Neural progenitor cell (in vitro differentiated cells): Measurements from ENCODE around the gene NDFIP1. TPM values are rescaled to one million over a fixed set of nuclear protein-coding genes. Genes with fewer than 3 reads are reported as not detected.

Experiments
- DNase-seq: peaks from one replicate; pipeline ENCODE4 v3.0.0-alpha.2; 2016; ENCODE audit warnings: low spot score
- H2AFZ ChIP-seq: fragments of 200-600 bp; sonication (generic); replicated peaks from 2 replicates; pipeline ENCODE4 v1.6.1; 2016; ENCODE audit warnings: antibody characterized with exemption
- H3F3A ChIP-seq: fragments of 200-600 bp; sonication (generic); 2 replicates; pipeline ENCODE4 v1.6.1; 2016; ENCODE audit warnings: antibody characterized with exemption, low read depth
- H3K27ac ChIP-seq: fragments of 200-600 bp; sonication (generic); 2 replicates; pipeline ENCODE4 v1.5.1; 2016; ENCODE audit warnings: mild to moderate bottlenecking
- H3K27me3 ChIP-seq: fragments of 200-600 bp; sonication (generic); 2 replicates; pipeline ENCODE4 v1.6.1; 2016; ENCODE audit warnings: mild to moderate bottlenecking, moderate library complexity
- H3K36me3 ChIP-seq: fragments of 200-600 bp; sonication (generic); 2 replicates; pipeline ENCODE4 v1.5.1; 2016
- H3K4me1 ChIP-seq: fragments of 200-600 bp; sonication (generic); 2 replicates; pipeline ENCODE4 v1.6.1; 2016; ENCODE audit warnings: mixed run types
- H3K4me2 ChIP-seq: fragments of 200-600 bp; sonication (generic); 2 replicates; pipeline ENCODE4 v1.6.1; 2016
- H3K4me3 ChIP-seq: fragments of 200-600 bp; sonication (generic); 2 replicates; pipeline ENCODE4 v1.5.1; 2016
- H3K79me2 ChIP-seq: fragments of 200-600 bp; sonication (generic); 2 replicates; pipeline ENCODE4 v1.6.1; 2016; ENCODE audit warnings: low read depth
- H3K9ac ChIP-seq: fragments of 200-600 bp; sonication (generic); 2 replicates; pipeline ENCODE4 v1.6.1; 2016
- H3K9me3 ChIP-seq: fragments of 200-600 bp; sonication (generic); 2 replicates; pipeline ENCODE4 v1.5.1; 2016; ENCODE audit warnings: low read depth
- H4K20me1 ChIP-seq: fragments of 200-600 bp; sonication (generic); 2 replicates; pipeline ENCODE4 v1.6.1; 2016; ENCODE audit warnings: low read depth
- H3K27ac Mint-ChIP-seq: 3 replicates; pipeline ENCODE4 v1.8.0; 2021; ENCODE audit warnings: mixed read lengths
- H3K27me3 Mint-ChIP-seq: 2 replicates; pipeline ENCODE4 v1.8.0; 2022; ENCODE audit warnings: low read depth, mild to moderate bottlenecking, inconsistent platforms, moderate library complexity, mixed read lengths; ENCODE audit not compliant: insufficient read depth
- H3K36me3 Mint-ChIP-seq: 3 replicates; pipeline ENCODE4 v1.8.0; 2021; ENCODE audit warnings: mixed read lengths
- H3K4me1 Mint-ChIP-seq: 3 replicates; pipeline ENCODE4 v1.8.0; 2021; ENCODE audit warnings: mixed read lengths
- H3K4me3 Mint-ChIP-seq: 3 replicates; pipeline ENCODE4 v1.8.0; 2021; ENCODE audit warnings: mild to moderate bottlenecking, moderate library complexity, mixed read lengths
- H3K9me3 Mint-ChIP-seq: 3 replicates; pipeline ENCODE4 v1.8.0; 2020; ENCODE audit warnings: mixed read lengths
- CTCF ChIP-seq: fragments of 200-600 bp; sonication (generic); IDR thresholded peaks from 2 replicates; pipeline ENCODE4 v1.5.1; 2017; ENCODE audit warnings: antibody characterized with exemption, mild to moderate bottlenecking
- EZH2 ChIP-seq: fragments of 200-600 bp; sonication (generic); IDR thresholded peaks from 2 replicates; pipeline ENCODE4 v1.6.1; 2017; ENCODE audit warnings: antibody characterized with exemption, mild to moderate bottlenecking, moderate library complexity
- EZH2phosphoT487 ChIP-seq: fragments of 200-600 bp; sonication (generic); IDR thresholded peaks from 2 replicates; pipeline ENCODE4 v1.6.1; 2017; ENCODE audit warnings: antibody characterized with exemption
- total RNA-seq: library from RNA; depleted of rRNA; stranded (reverse); fragments of >200 nt; gene quantifications from 2 replicates; pipeline ENCODE4 v1.2.3, GENCODE V29; 2015; ENCODE audit warnings: low replicate concordance

The NDFIP1 gene
- total RNA-seq, 1 donor from 2014 or later = 39.4 TPM

- no peak overlapping the region for H3K27ac Mint-ChIP-seq
- Histone ChIP-seq H3K79me2 (no peaks in the 10 kb centered on the region), H3K4me2 (no peak overlapping the region), H3K36me3 (no peaks in the 10 kb centered on the region), H3F3A (no peaks in the 10 kb centered on the region), H3K9ac (no peak overlapping the region), H3K27me3 (no peaks in the 10 kb centered on the region), H3K4me3 (no peak overlapping the region), H4K20me1 (no peaks in the 10 kb centered on the region), H3K4me1 (peaks cover 4% of the 10 kb centered on the region), H2AFZ (no peak overlapping the region), H3K9me3 (no peaks in the 10 kb centered on the region), H3K27ac (no peak overlapping the region)
- peaks cover 2% of the 10 kb centered on the region for H3K9me3 Mint-ChIP-seq
- peaks cover 7% of the 10 kb centered on the region for H3K27me3 Mint-ChIP-seq
- H3K4me3 Mint-ChIP-seq = no peak overlapping the region
- TF ChIP-seq CTCF = no peak
- no peak for TF ChIP-seq EZH2phosphoT487
- TF ChIP-seq EZH2 = no peak
- DNase-seq = no peak
- peaks cover 13% of the 10 kb centered on the region for H3K4me1 Mint-ChIP-seq
- H3K36me3 Mint-ChIP-seq = peaks cover 2% of the 10 kb centered on the region
Measured at GRCh38 chr5:142072488-142072887, 36.1 kb upstream of the NDFIP1 start.

- no peaks in the 10 kb centered on the region for H3K36me3 ChIP-seq
- no peaks in the 10 kb centered on the region for H3F3A ChIP-seq
- H3K27ac ChIP-seq = no peak overlapping the region
- no peak overlapping the region for H3K4me2 ChIP-seq
- H3K4me3 ChIP-seq = no peak overlapping the region
- no peaks in the 10 kb centered on the region for H3K9me3 ChIP-seq
- Mint-ChIP-seq H3K27ac (no peak overlapping the region), H3K27me3 (peaks cover 7% of the 10 kb centered on the region), H3K4me1 (peaks cover 11% of the 10 kb centered on the region), H3K9me3 (peaks cover 3% of the 10 kb centered on the region), H3K4me3 (no peak overlapping the region), H3K36me3 (peaks cover 2% of the 10 kb centered on the region)
- no peaks in the 10 kb centered on the region for H3K79me2 ChIP-seq
- H3K27me3 ChIP-seq = no peaks in the 10 kb centered on the region
- H2AFZ ChIP-seq = no peak overlapping the region
- no peaks in the 10 kb centered on the region for H4K20me1 ChIP-seq
- H3K9ac ChIP-seq = no peak overlapping the region
- no peak for DNase-seq
- peaks cover 7% of the 10 kb centered on the region for H3K4me1 ChIP-seq
- no peak for TF ChIP-seq CTCF
- TF ChIP-seq EZH2phosphoT487 = no peak
- TF ChIP-seq EZH2 = no peak
Measured at GRCh38 chr5:142073362-142073988, 35.1 kb upstream of the NDFIP1 start.

- Histone ChIP-seq H3K27me3 (no peaks in the 10 kb centered on the region), H3K4me1 (peaks cover 7% of the 10 kb centered on the region), H3K27ac (no peak overlapping the region), H3K9ac (no peak overlapping the region), H3K4me3 (no peak overlapping the region), H3K9me3 (no peaks in the 10 kb centered on the region), H3K4me2 (peak overlapping the region; percentile 4), H3K79me2 (no peaks in the 10 kb centered on the region), H3K36me3 (no peaks in the 10 kb centered on the region), H2AFZ (no peak overlapping the region), H3F3A (no peaks in the 10 kb centered on the region), H4K20me1 (no peaks in the 10 kb centered on the region)
- Mint-ChIP-seq H3K9me3 (peaks cover 4% of the 10 kb centered on the region), H3K36me3 (peaks cover 2% of the 10 kb centered on the region), H3K4me1 (peaks cover 11% of the 10 kb centered on the region), H3K27ac (no peak overlapping the region), H3K4me3 (no peak overlapping the region), H3K27me3 (peaks cover 7% of the 10 kb centered on the region)
- no peak for DNase-seq
- TF ChIP-seq EZH2 = no peak
- TF ChIP-seq EZH2phosphoT487 = no peak
- no peak for TF ChIP-seq CTCF
Measured at GRCh38 chr5:142074006-142074405, 34.6 kb upstream of the NDFIP1 start.
